ENCODE data around the gene DSCAML1.

The DSCAML1 gene

DNA sequence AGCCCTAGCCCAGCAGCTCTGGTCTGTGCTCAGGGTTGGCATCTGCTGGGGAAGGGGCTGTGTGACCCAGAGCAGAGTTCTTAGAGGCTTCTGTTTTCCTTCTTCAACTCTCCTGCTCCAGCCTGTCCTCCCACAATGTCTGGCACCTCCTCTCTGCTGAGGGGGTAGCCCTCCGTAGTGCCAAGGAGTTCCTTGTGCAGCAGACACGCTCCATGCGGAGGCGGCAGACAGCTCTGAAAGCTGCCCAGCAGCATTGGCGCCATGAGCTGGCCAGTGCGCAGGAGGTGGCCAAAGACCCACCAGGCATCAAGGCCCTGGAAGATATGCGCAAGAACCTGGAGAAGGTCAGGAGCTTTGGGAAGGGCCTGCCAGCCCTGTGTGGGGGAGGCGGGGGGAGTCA is 400.0 kb downstream of the DSCAML1 start:
- POLR2A ChIA-PET: no interaction called here
- CTCF ChIA-PET: interaction anchor here (3.0 kb wide), 1 partner anchor 29 kb away, joined by 12 read pairs; no protein-coding TSS in a partner anchor
- TF ChIP-seq, protein P1, sequence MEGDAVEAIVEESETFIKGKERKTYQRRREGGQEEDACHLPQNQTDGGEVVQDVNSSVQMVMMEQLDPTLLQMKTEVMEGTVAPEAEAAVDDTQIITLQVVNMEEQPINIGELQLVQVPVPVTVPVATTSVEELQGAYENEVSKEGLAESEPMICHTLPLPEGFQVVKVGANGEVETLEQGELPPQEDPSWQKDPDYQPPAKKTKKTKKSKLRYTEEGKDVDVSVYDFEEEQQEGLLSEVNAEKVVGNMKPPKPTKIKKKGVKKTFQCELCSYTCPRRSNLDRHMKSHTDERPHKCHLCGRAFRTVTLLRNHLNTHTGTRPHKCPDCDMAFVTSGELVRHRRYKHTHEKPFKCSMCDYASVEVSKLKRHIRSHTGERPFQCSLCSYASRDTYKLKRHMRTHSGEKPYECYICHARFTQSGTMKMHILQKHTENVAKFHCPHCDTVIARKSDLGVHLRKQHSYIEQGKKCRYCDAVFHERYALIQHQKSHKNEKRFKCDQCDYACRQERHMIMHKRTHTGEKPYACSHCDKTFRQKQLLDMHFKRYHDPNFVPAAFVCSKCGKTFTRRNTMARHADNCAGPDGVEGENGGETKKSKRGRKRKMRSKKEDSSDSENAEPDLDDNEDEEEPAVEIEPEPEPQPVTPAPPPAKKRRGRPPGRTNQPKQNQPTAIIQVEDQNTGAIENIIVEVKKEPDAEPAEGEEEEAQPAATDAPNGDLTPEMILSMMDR (IDR thresholded peaks at IDR 0.05; ENCODE audit: insufficient read depth, low read length, missing control alignments): no peak
- no peak overlapping the region for H3K4me3 ChIP-seq (ENCODE audit: low read depth, low read length)
- no peak for DNase-seq (ENCODE audit: low read depth, low spot score)

GRCh38 chr11:117395476-117395875 is 401.5 kb downstream of the DSCAML1 start:
- ChIA-PET POLR2A (no interaction called here), CTCF (interaction anchor here (3.0 kb wide), 1 partner anchor 30 kb away, joined by 12 read pairs; no protein-coding TSS in a partner anchor)
- no peak overlapping the region for H3K4me3 ChIP-seq (ENCODE audit: low read depth, low read length)
- DNase-seq (ENCODE audit: low read depth, low spot score): no peak
- TF ChIP-seq, protein P1 (IDR thresholded peaks at IDR 0.05; ENCODE audit: insufficient read depth, low read length, missing control alignments): no peak

DNA sequence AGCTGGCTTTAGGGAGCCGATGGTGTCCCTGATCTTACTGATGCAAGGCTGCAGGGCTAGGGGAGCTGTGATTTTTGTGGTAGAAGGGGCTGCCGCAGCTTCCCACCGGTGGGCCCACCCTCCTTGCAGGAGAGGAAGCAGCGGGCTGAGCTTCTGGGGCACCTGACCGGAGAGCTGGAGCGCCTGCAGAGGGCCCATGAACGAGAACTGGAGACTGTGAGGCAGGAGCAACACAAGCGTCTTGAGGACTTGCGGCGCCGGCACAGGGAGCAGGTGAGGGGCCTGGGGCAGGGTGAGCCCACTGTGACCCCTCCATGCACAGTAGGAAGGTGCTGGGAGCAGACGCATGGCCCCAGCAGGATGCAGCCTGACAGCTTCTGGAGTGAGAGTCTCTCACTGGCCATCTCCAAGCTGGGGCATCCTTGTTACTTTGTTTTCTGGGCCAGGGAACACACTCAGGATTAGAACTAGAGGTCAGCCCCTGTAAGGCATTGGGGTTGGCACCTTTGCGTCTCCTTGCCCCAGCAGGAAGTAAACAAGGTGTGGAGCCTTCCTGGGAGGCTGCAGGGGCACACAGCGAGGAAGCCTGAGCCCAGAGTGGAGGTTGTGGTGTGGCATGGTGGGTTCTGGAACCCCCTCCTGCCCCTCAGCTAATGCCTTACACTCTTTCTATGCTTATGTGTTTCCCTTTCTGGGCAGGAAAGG is 402.6 kb downstream of the DSCAML1 start:
- H3K4me3 ChIP-seq (ENCODE audit: low read depth, low read length): no peak overlapping the region
- CTCF ChIA-PET: interaction anchor here (0.7 to 3.0 kb wide), 2 partner anchors 32 kb away, joined by 3 to 12 read pairs; no protein-coding TSS in a partner anchor
- TF ChIP-seq, protein P1 (IDR thresholded peaks at IDR 0.05; ENCODE audit: insufficient read depth, low read length, missing control alignments): no peak
- DNase-seq (ENCODE audit: low read depth, low spot score): no peak
- POLR2A ChIA-PET: no interaction called here

DNA sequence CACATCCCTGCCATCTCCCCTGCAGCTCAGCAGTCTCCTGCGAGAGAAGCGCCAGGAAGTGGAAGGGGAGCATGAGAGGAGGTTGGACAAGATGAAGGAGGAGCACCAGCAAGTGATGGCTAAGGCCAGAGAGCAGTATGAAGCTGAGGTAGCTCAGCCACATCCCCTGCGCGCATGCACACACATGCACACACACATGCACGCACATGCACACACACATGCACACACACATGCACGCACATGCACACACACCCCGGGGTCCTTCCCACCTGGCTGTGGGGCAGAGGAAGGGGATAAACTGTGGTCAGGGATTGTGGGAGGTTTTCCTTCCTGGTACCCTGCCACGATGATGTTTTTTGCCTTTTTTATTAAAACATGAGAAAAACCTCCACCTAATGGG is 404.0 kb downstream of the DSCAML1 start:
- ChIA-PET POLR2A (no interaction called here), CTCF (interaction anchor here (1.6 kb wide), 1 partner anchor 33 kb away, joined by 7 read pairs; no protein-coding TSS in a partner anchor)

DNA sequence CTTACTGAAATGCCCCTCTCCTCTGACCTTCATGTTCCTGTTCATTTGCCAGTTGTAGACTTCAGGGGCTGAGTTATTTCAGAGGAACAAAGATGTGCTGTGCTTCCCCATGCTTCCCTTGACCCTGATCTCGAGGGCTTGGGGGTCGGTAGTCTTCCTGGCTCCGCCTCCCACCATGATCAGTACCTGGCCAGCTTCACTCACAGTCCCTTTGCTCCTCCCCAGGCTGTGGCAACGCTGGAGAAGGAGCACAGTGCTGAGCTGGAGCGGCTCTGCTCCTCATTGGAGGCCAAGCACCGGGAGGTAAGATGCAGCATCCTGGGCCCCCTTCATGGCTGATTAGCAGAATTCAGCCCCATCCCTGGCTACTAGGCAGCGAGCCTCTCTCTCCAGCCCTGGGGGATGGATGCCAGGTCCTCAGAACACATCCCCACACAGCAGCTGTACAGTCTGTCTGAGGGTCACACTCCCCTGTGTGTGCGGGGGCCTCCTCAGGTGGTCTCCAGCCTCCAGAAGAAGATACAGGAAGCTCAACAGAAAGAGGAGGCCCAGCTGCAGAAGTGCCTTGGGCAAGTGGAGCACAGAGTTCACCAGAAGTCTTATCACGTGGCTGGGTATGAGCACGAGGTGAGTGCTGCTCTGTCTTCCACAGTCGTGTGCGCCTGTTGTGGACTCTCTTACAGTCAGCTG is 404.9 kb downstream of the DSCAML1 start:
- CTCF ChIA-PET: interaction anchor here (1.6 to 4.0 kb wide), 2 partner anchors 34 kb away, joined by 7 to 13 read pairs; no protein-coding TSS in a partner anchor
- TF ChIP-seq, protein P1 (IDR thresholded peaks at IDR 0.05; ENCODE audit: insufficient read depth, low read length, missing control alignments): no peak
- H3K4me3 ChIP-seq (ENCODE audit: low read depth, low read length): no peak overlapping the region
- POLR2A ChIA-PET: no interaction called here
- DNase-seq (ENCODE audit: low read depth, low spot score): no peak

More for the DNA sequence above, 404.0 kb downstream of the DSCAML1 start:
- H3K4me3 ChIP-seq (ENCODE audit: low read depth, low read length): no peak overlapping the region
- no peak for DNase-seq (ENCODE audit: low read depth, low spot score)
- TF ChIP-seq, protein P1 (IDR thresholded peaks at IDR 0.05; ENCODE audit: insufficient read depth, low read length, missing control alignments): no peak

DNA sequence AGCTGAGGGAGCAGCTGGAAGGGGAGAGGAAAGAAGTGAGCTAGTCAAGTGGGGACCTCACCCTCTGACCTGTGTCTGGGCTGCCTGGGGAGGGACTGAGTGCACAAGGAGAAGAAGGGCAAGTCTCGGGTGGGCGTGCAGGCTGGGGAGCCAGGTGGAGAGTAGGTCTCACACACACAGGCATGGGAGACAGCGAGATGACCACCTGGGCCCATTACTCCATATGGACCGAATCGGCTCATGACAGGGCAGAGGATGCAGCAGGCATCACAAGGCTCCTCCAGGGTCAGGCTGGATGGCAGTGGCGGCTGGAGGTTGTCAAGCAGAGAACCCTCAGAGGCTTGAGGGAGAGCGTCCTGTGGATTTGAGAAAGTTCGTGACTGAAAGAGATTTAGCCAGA is 405.8 kb downstream of the DSCAML1 start:
- POLR2A ChIA-PET: no interaction called here
- no peak overlapping the region for H3K4me3 ChIP-seq (ENCODE audit: low read depth, low read length)
- TF ChIP-seq, protein P1 (IDR thresholded peaks at IDR 0.05; ENCODE audit: insufficient read depth, low read length, missing control alignments): no peak
- CTCF ChIA-PET: interaction anchor here (4.0 kb wide), 1 partner anchor 35 kb away, joined by 13 read pairs; no protein-coding TSS in a partner anchor
- no peak for DNase-seq (ENCODE audit: low read depth, low spot score)
